ENCODE data around the gene PTF1A.
"Not testable (repeated sequence)": the region's sequence is repeated elsewhere in the genome, so short reads cannot be mapped to it uniquely, and the experiment has no call there.

The PTF1A gene

GRCh38 chr10:23204773-23205172, 12.7 kb downstream of the PTF1A start:
- no peak for DNase-seq

GRCh38 chr10:23205972-23206642, 14.0 kb downstream of the PTF1A start:
- no peak for DNase-seq

- DNase-seq: no peak
These were observed 25.4 kb downstream of the PTF1A start for GRCh38 chr10:23217471-23217870.

- no peak for DNase-seq
These were observed 38.5 kb downstream of the PTF1A start for GRCh38 chr10:23230582-23230981.

GRCh38 chr10:23238015-23238414, 45.9 kb downstream of the PTF1A start:
- no peak for DNase-seq

- DNase-seq: not testable (repeated sequence)
These were observed 49.7 kb downstream of the PTF1A start for GRCh38 chr10:23241779-23242178.

Data from inflammatory macrophage (primary cell).